GM19351 (cell line): ENCODE results near the gene SLIT3.
A peak's percentile ranks its signal among the peaks of the same experiment; 100 is the strongest.

Experiments
- ATAC-seq: cut with Tn5 transposase; IDR thresholded peaks from one replicate; pipeline ENCODE4 v1.9.1; 2021; ENCODE audit warnings: mild to moderate bottlenecking, moderate library complexity; ENCODE audit not compliant: unreplicated experiment

The SLIT3 gene

DNA sequence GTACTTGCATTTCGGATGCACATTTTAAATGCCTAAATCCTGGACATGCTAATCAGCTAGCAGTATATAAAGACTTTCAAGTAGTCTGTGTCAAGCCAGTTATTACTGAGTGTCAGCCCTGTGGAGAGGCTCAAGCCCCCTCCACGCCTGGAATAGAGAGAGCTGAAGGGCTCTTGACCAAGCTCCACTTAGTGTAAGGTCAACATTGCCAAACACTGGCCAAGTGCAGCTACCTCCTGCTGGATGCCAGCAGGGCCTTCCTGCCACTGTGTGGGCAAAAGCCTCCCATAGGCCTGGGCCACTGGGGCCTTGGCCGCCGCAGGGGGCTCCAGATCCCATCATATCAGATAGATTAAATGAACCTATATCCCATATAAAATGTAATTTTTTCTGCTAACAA is 482.4 kb downstream of the SLIT3 start:
- no peak for ATAC-seq

DNA sequence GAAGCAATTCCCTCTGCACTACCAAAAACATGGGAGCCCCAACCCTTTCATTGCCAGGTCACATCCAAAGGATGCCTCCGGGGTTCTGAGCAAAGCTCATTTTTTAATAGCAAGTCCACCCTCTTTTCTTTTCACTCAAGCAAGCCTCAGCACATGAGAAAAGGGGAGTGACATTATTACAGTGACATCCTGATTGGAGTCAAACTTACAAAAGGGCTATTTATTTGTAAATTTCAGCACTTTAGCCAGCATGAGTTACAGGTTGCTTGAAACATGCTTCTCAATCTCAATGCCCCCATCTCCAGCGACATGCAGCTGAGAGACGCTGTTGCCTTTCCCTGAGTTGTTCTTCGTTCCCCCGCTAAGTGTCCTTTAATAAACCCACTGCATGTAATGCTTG is 483.3 kb downstream of the SLIT3 start:
- no peak for ATAC-seq

DNA sequence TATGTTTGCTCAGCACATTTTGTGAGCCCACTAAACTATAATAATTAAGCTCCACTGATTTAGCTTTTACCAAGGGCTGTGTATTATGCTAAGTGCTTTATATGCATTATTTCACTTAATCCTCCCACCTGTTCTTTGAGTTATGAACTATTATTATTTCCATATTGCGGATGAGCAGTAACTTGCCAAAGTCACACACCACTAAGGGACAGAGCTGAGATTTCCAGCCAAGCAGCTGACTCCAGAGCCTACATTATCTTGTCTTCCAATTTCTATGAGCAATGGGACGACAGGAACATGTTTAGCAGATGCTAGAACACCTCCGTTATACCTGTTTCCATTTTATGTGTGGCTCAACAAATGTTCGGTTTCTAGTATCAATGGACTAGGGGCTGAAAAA is 484.3 kb downstream of the SLIT3 start:
- no peak for ATAC-seq

DNA sequence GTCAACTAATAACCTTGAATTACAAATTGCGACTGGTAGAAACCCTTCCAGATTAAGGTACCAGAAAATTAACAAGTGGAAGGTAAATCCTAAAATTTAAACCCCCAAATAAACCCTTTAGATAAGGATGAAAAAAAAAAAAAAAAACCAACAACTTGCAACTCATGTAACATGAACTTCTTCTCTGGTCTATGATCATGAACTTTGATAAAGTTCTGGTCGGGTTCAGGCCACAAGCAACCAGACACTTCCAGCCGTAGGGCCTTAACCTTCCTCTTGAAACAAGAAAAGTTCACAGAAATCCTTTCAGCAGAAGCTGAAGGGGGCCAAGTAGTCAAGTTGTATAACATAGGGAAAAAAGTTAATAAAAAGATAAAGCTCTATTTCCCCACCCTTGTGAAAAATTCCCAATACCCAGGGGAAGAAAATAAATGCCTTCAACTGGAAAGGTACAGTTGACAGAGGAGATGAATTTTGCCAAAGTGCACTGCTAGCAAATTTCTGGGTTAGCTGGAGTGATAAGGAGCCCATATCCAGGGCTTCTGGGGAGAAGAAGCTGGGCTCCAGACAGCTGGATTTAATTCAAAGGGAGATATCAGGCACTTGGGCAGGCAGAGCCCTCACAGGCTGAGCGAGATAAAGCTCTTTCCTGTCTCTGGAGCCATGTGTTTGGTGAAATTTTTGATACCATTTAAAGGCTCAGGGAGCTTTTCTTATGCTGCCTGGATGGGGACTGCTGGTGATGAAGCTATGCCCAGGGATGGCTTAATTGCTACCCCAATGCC is 487.6 kb downstream of the SLIT3 start:
- ATAC-seq: no peak

DNA sequence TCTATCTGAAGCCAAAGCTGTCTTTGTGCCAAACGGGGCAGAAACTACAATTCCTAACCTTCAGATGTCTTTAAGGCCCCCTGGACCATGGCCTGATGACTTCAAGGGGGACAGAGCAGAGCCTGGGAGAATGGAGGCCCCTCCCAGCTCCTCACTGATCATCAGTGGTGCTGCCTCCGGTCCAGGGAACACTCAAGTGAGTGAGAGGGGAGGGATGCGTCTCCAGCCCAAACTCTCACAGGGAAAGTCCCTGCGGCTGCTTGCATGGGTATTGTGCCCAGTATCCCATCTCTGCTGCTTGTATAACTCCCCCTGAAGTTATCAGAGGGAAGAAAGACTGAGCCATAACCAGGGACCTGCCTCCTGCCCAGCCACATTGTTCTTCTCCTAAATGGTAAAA is 490.3 kb downstream of the SLIT3 start:
- ATAC-seq: no peak

DNA sequence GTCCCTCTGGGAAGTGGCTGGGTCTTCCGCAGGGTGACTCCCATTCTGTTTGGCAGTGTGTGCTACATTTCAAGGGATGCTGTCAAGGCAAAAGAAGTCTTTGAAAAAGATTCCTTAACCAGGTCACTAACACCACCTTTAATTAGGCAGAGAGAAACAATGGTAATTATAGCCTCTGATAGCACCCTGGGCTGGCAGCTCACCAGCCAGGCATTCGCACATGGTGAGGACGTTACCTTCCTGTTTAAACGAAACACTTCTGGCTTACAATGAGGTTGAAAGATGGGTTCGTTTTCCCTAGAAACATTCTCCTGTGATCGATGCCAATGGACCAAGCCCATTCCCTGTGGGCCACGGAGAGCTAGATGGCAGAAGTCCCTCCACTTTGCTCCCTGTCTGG is 491.7 kb downstream of the SLIT3 start:
- ATAC-seq: no peak

DNA sequence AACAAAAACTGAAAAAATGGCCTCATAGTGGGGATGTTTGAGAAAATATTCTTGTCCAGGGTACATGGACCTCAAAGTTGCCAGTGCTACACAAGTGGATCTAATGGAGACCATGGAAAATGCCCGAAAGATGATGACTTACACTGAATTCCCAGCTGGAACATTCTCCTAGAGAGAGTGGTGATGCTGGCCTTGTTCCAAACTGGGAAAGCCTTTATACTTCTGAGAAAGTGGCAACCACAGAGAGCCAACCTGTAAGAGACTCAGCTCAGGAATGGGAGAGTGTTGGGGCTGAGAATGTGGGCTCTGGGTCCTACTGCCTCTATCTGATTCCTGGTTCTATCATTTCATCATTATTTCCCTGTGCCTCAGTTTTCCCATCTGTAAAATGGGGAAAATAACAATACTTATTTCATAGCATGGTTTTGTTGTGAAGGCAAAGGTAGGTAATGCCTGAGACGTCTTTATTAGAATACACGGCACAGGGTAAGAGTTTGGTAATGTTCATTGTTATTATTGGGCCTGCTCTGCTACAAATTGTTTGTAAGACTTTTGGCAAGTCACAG is 492.8 kb downstream of the SLIT3 start:
- ATAC-seq: no peak

DNA sequence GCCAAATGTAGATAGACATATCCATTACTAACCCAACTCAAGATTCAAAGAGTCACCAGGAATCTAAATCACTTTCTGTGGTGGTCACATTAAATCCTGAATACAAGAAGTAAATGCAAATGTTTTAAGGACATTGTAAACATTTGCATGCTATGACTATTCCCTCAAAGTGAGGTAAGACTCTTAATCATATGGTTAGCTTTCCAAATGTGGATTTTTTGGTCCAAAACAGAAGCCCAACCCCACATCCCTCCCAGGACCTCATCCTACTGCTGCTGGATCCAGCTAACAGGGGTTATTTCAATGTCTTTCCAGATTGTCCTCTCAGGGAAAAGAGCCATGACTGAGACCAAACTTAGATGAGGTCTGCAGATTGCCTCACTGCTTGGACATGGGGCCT is 493.7 kb downstream of the SLIT3 start:
- no peak for ATAC-seq

DNA sequence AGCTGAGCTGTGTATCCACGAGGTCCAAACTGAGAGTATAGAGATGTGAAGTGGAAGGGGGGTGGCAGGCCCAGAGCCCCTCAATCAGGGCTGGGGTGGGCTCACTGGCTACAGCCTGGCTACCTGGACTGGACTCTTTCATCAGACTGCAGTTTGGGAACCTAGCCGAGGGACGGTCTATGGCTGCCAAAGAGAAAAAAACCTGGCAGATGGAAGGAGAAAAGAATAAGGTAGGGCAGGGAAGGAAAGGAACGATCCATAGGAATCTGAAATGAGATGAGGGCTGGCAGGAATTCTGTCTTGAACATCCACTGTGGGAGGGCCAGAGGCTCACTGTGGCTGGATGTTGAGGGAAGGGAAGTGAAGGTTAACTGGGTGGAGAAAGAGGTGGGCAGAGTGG is 497.4 kb downstream of the SLIT3 start:
- no peak for ATAC-seq

DNA sequence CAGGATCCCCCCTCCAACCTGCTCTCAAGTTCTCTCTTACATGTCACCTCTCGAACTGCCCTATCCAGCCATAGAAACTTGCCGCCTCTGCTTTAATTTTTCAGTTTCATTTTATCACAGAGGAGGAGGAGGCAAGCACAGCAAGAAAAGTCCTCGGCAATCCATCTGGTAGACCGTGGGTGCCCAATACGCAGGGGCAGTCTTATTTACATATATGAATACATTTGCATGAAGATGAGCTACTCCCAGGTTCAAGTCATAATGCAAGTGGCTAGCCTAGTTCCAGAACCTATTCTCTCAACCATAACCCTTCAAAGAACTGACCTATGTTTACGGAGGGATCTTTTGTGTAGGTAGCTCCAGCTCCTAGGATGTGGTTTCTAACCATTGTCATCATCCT is 498.6 kb downstream of the SLIT3 start:
- peak; percentile 94 for ATAC-seq

DNA sequence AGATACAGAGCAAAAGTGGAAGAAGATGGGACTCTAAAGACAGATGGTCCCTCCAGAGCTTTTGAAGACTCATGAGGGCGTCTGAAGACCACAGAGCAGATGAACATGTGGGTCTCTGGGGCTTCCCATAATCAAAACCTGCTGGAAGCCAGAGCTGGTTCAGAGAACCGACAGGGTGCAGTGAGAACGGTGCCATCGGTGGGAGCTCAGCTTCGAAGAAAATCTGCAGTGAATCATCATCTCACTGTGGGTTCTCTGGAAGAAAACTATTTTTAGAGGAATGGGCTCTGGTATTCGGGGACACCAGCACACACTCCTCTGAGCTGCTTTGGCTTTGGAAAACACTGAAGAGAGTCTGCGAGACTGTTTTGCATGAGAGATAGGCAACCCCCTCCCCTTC is 499.4 kb downstream of the SLIT3 start:
- no peak for ATAC-seq

DNA sequence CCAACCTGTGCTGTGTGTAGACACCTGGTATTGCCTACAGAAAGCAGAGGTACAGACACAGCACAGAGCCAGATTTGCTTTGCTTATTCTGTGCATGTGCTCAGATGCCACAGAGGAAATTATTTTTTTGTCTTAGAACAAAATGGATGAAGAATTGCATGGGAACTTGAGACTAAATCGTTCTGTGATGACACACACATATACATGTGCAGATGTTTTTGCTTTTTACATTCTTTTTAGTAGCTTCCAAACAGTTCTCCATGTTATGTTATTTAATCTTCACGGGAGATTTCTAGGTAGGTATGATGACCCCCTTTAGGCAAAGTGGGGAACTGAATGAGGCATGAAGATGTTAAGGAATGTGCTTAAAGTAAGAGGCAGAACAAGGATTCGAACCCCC is 500.2 kb downstream of the SLIT3 start:
- no peak for ATAC-seq

DNA sequence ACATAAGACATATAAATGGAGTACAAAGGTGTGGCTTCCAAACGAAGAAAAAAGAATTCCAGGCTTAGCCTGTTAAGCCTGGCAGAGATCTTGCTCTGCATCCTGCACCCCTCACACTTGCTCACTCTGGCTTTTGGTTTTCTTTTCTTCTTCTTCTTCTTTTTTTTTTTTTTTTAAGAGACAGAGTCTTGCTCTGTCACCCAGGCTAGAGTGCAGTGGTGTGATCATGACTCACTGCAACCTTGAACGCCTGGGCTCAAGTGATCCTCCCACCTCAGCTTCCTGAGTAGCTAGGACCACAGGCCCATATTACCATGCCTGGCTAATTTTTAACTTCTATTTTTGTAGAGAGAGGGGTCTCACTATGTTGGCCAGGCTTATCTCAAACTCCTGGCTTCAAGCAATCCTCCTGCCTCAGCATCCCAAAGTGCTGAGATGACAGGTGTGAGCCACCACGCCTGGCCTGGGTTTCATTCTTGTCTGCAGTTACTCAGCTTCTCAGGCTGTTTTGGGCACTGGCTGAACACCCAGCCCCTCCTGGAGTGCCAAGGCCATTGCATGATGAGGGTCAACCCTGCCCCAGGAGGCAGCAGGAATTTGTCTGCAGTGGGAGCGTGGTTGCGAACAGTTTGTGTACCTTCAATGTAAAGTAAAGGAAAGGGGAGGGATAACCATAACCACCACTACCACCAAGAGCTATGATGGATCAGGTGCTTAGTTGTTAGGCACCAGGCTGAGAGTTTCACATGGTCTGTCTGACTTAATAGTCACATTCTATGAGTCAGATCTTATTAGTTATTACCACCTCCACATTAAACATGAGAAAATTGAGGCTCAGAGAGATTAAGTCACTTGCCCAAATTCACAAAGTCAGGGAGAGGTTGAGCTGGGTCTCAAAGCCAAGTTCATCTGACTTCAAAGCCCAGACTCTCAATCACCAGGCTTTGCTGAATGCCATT is 502.6 kb downstream of the SLIT3 start:
- ATAC-seq: no peak

DNA sequence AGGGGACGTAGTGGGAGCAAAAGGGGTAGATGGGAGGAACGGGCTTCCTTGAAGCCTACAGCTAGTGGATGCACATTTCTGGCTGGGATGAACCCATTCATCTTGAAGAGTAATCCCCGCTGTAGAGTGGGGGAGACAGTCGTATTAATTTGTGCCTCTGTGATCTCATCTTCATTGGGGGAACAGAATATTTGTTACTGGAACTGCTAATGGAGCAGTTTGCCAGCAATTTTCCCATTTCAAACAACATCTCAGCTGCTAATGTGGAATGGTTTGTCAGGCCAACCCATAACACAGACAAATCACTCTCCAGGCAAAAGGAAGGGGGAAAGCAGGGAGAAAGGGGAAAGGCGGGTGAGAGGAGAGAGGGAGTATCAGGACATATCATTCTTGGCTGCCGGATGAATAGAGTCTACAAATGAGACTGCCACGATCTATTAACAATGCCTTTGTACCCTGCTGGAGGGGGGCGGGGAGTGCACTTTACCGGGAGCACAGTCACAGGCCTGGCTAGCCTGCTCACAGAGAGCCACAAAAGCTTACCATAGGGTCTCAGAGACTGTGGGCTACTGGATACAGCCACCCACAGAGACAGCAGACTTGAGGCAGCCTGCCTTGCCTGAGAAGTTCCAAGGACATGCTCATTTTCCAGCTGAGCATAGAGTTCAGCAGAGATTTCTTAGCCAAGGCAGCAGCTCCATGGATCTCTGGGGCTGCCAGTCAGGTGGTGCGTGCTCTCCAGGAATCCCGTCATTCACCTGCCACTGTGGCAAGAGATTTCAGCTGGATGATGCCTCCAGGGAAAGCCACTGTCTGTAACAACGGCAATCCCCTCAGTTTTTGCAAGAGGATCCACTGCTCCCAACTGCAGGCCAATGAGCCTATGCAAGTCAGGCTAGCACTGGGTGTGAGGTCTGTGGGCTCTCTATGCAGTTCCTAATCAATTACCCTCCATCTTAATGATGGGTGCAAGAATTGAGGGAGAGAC is 504.1 kb downstream of the SLIT3 start:
- ATAC-seq: no peak

DNA sequence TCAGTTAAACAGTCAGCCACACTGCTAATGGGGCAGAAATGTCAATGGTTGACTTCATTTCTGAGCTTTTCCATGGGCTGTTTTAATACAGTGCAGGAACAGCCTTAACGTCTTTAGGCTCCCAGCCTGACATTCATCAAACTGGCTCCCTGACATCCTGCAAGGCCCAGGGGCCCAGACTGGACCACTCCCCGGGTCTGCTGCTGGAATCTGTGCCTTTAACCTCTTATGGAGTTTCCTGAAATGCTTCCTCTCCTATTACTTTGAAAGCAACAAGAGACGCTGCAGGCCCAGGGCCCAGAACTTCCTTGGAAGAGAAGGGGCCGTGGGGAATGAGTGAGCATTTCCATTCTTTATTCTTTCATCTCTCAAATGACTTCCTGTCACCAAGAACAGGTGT is 504.9 kb downstream of the SLIT3 start:
- no peak for ATAC-seq

DNA sequence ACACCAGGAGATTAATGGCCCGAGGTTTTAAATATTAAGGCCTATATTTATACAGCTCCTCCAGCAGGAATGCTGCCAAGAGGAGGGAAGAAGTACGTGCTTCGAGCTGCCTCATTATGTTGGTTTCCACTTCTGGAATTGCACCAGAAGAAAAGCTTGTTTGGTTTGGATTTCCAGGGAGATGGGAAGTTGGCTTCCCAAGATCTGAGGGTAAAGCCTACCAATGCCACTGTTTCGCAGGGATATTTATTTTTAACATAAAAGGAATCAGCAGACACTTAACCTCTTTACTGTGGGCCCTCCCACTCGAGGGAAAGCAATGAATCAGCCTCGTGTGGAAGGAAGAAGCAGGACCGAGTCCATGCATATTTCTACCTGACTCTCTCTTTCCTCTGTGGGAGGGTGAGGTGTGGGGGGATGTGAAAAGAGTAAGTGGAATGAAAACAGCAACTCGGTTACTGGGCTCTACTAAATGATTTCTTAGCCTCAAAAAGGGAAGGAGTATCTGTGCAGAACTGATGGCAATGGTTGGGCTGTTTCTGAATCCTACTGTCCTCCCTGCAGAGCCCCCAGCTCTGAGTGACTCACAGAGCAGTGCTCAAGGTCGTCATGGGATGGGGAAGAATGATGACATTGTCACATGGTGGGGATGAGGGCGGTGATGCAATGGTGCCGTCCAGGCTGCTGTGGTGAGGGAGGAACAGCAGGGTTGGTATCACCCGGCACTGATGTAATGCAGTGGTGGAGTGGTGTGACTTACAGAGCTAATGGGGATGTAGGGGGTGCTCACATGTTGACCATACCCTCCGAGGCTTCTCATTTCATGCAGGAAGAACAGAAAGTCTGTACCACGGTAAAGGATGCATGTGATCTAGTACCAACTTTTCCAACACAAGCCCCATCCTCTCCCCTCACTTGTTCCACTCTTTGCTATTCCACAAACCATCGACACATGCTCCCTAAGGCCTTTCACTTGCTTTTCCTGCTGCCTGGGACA is 506.8 kb downstream of the SLIT3 start:
- no peak for ATAC-seq

DNA sequence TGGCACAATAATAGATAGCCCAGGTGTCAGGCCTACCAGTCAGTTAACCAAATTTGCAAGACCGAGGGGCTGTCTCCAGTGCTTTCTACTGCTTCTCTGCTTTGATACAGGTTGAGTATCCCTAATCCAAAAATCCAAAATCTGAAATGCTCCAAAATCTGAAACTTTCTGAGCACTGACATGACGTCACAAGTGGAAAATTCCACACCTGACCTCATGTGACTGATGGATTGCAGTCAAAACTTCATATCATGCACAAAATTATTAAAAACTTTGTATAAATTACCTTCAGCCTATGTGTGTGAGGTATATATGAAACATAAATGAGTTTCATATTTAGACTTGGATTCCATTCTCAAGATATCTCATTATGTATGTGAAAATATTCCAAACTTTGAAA is 508.3 kb downstream of the SLIT3 start:
- no peak for ATAC-seq

DNA sequence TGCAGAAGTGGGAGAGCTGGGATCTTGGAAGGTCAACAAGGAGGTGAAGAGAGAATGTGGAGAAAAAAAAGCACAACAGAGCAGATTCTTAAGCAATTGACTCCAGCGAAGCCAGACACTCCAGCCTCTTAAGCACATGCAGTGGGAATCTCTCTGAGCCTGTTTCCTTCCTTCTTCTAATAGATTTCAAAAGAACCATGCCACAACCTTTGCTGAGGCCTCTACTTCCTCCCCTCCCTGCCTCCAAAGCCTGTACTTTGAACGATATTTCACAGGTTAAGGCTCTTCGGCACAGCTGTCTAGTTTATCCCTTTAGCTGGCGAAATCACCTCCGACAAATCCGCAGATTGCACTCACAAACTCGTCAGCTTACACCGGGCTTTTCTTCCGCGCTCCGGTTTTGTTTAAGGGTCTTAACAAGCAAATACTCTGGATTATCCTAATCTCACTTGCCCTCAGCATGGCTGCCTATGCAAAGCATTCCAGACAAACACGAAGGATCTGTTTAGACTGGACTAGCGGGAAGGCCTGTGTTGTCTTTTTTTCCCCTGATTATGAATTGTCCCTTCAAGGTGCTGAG is 510.2 kb downstream of the SLIT3 start:
- ATAC-seq: no peak

DNA sequence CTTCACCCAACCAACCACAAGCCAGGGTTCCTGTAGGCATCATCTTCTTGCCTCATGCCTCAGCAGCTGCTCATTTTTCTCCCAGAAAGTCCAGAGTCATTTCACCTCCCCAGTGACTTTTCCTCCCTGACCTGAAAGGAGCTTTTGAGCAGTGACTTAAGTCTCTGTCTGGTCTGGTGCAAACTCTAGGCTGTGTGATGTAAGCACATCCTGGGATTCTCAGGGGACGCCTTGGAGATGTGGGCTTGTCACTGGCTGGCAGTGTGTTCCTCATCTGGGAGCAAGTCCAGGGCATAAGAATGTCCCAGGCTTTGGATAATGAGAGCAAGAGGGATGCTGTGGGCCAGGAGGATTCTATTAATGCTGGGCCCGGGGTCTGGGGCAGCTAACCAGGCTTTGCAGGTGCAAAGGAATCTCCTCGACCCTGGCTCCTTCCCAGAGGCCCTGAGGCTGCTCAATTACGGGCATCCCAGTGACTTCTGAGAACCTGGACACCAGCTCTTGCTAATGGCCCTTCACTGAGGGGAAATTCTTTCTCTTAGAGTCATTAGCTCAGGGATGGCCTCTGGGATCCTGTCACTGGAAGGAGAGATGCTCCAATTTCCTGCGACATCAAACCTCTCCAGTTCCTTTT is 510.8 kb downstream of the SLIT3 start:
- ATAC-seq: no peak
